HepG2 (cell line): ENCODE measurements around the gene TNFSF12. TPM values are rescaled to one million over a fixed set of nuclear protein-coding genes. Genes with fewer than 3 reads are reported as not detected.

ENCODE experiments used
- ARID5B ChIP-seq: IDR thresholded peaks from 2 replicates; pipeline ENCODE4 v1.4.0; 2020; ENCODE audit warnings: mild to moderate bottlenecking, missing genetic modification reagents
- ATAD3A ChIP-seq: sonication (generic); formaldehyde crosslinking; IDR thresholded peaks from 2 replicates; pipeline ENCODE4 v1.4.0; 2020; ENCODE audit warnings: missing genetic modification reagents
- BATF2 ChIP-seq: sonication (generic); formaldehyde crosslinking; IDR thresholded peaks from 2 replicates; pipeline ENCODE4 v1.8.0; 2022; ENCODE audit warnings: mild to moderate bottlenecking, missing genetic modification reagents, moderate library complexity
- BCL3 ChIP-seq: sonication (generic); formaldehyde crosslinking; IDR thresholded peaks from 2 replicates; pipeline ENCODE4 v1.5.1; 2020; ENCODE audit warnings: mild to moderate bottlenecking, missing genetic modification reagents, moderate library complexity
- HDAC1 ChIP-seq: sonication (generic); formaldehyde crosslinking; IDR thresholded peaks from 2 replicates; pipeline ENCODE4 v1.5.1; 2020; ENCODE audit warnings: mild to moderate bottlenecking, missing genetic modification reagents
- IRX3 ChIP-seq: sonication (generic); formaldehyde crosslinking; IDR thresholded peaks from 2 replicates; pipeline ENCODE4 v1.8.1; 2023; ENCODE audit warnings: mild to moderate bottlenecking, low read depth, missing genetic modification reagents, borderline replicate concordance
- LRRFIP1 ChIP-seq: sonication (generic); formaldehyde crosslinking; conservative IDR thresholded peaks from 2 replicates; pipeline ENCODE4 v1.4.0; 2020; ENCODE audit warnings: missing genetic modification reagents
- MAX ChIP-seq: IDR thresholded peaks from 2 replicates; pipeline ENCODE4 v1.6.1; 2012; ENCODE audit warnings: inconsistent platforms
- MED1 ChIP-seq: sonication (generic); formaldehyde crosslinking; IDR thresholded peaks from 2 replicates; pipeline ENCODE4 v1.4.0; 2020; ENCODE audit warnings: missing genetic modification reagents
- MYPOP ChIP-seq: sonication (generic); formaldehyde crosslinking; IDR thresholded peaks from 2 replicates; pipeline ENCODE4 v1.8.1; 2023; ENCODE audit warnings: mild to moderate bottlenecking, moderate library complexity, missing genetic modification reagents
- NCOA2 ChIP-seq: sonication (generic); formaldehyde crosslinking; IDR thresholded peaks from 2 replicates; pipeline ENCODE4 v1.8.0; 2022; ENCODE audit warnings: inconsistent platforms
- NR2F6 ChIP-seq, 2 experiments: IDR thresholded peaks; 2 replicates each; pipeline ENCODE4 v1.6.1; 2016; ENCODE audit warnings: antibody characterized with exemption in 1 of 2, mild to moderate bottlenecking in 1 of 2
- PAWR ChIP-seq: sonication (generic); formaldehyde crosslinking; IDR thresholded peaks from 2 replicates; pipeline ENCODE4 v1.4.0; 2020; ENCODE audit warnings: missing genetic modification reagents, mild to moderate bottlenecking, borderline replicate concordance
- SAP130 ChIP-seq: IDR thresholded peaks from 2 replicates; pipeline ENCODE4 v1.6.1; 2016; ENCODE audit warnings: low read depth
- SOX13 ChIP-seq, 3 experiments: fragments of 450-650 bp in 1 of 3; sonication (generic) in 1 of 3; formaldehyde crosslinking in 1 of 3; IDR thresholded peaks in 2 of 3; conservative IDR thresholded peaks in 1 of 3; 2 replicates each; pipeline versions ENCODE4 v1.5.0 to v1.6.1; 2016 to 2020; ENCODE audit warnings: antibody characterized with exemption in 1 of 3, mild to moderate bottlenecking in 1 of 3, missing compliant biosample characterization in 1 of 3, missing genetic modification reagents in 1 of 3, moderate library complexity in 1 of 3
- ZNF574 ChIP-seq: sonication (generic); formaldehyde crosslinking; IDR thresholded peaks from 2 replicates; pipeline ENCODE4 v1.4.0; 2020; ENCODE audit warnings: missing genetic modification reagents
- polyA plus RNA-seq, 8 experiments: library from polyadenylated mRNA; depleted of rRNA in 3 of 8; stranded (reverse) in 7 of 8; unstranded in 1 of 8; fragments of >200 nt; fragmentation: Illumina TruSeq in 4 of 8; extraction: Trizol in 4 of 8; gene quantifications; 2 replicates each; pipeline versions ENCODE4 v1.2.1 to v1.2.3, GENCODE V29; 2011 to 2016; ENCODE audit warnings: low read depth in 4 of 8, missing spikeins in 1 of 8, mixed read lengths in 1 of 8; ENCODE audit not compliant: insufficient read depth in 1 of 8
- total RNA-seq, 5 experiments: library from RNA; depleted of rRNA; stranded (reverse); fragments of >200 nt; fragmentation: Illumina TruSeq; extraction: Trizol; gene quantifications; 2 replicates each; pipeline ENCODE4 v1.2.3, GENCODE V29; 2016; ENCODE audit warnings: low read depth in 1 of 5

The TNFSF12 gene
- total and polyA plus RNA-seq, 2 of the 13 experiments (the other 11 are each of a cell fraction or from before 2014, with no cell fraction given) = 0.93 to 7.2 TPM

GRCh38 chr17:7551396-7551795 is 2.5 kb downstream of the TNFSF12 start (continued):
- no peak for TF ChIP-seq LRRFIP1
- TF ChIP-seq SOX13 (IDR thresholded peaks at IDR 0.05) = no peak
- no peak for TF ChIP-seq SOX13 (CRISPR knock-in tag; conservative IDR thresholded peaks at IDR 0.05 in 1 of 2, IDR thresholded peaks at IDR 0.05 in 1 of 2)
- TF ChIP-seq PAWR (CRISPR knock-in tag) = no peak
- TF ChIP-seq SAP130 (CRISPR knock-in tag) = peak; percentile 64
- TF ChIP-seq ZNF574 = 0 out of 2 replicates have a peak, but pooled peaks have one; percentile 4
- no peak for TF ChIP-seq BATF2 (CRISPR knock-in tag)
- TF ChIP-seq MED1 (CRISPR knock-in tag) = no peak
- 0 out of 2 replicates have a peak, but pooled peaks have one; percentile 25 for TF ChIP-seq HDAC1 (CRISPR knock-in tag)
- peak; percentile 32; the same call in 1 of the 2 replicates for TF ChIP-seq NCOA2 (CRISPR knock-in tag)
- no peak for TF ChIP-seq BCL3 (CRISPR knock-in tag)
- TF ChIP-seq MAX = peak; percentile 65; the same call in 1 of the 2 replicates
- no peak for TF ChIP-seq MYPOP
- 0 out of 2 replicates have a peak, but pooled peaks have one; percentile 5 for TF ChIP-seq NR2F6 (IDR thresholded peaks at IDR 0.05)
- peak; percentile 38; the same call in 1 of the 2 replicates for TF ChIP-seq NR2F6 (CRISPR knock-in tag; IDR thresholded peaks at IDR 0.05)
- no peak for TF ChIP-seq ATAD3A (CRISPR knock-in tag)
- peak; percentile 58 for TF ChIP-seq ARID5B
- 0 out of 2 replicates have a peak, but pooled peaks have one; percentile 48 for TF ChIP-seq IRX3
